DOHH2 (cell line): ENCODE results near the gene C2CD2L.
"Not testable (repeated sequence)": the region's sequence is repeated elsewhere in the genome, so short reads cannot be mapped to it uniquely, and the experiment has no call there.

Source experiments
- CTCF ChIP-seq: fragments of 200-600 bp; sonication (generic); IDR thresholded peaks from one replicate; pipeline ENCODE4 v1.5.1; 2014; ENCODE audit warnings: antibody characterized with exemption, mild to moderate bottlenecking, low read depth, low read length; ENCODE audit not compliant: poor library complexity, severe bottlenecking
- EZH2phosphoT487 ChIP-seq: fragments of 200-600 bp; sonication (generic); IDR thresholded peaks from 2 replicates; pipeline ENCODE4 v1.6.1; 2017; ENCODE audit warnings: borderline replicate concordance, mild to moderate bottlenecking, antibody characterized with exemption, low read length, moderate library complexity, mixed read lengths

DNA sequence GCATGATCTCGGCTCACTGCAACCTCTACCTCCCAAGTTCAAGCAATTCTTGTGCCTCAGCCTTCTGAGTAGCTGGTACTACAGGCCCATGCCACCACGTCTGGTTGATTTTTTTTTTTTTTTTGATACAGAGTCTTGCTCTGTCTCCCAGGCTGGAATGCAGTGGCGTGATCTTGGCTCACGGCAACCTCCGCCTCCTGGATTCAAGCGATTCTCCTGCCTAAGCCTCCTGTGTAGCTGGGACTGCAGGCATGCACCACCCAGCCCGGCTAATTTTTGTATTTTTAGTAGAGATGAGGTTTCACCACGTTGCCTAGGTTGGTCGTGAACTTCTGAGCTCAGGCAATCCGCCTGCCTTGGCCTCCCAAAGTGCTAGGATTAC, 59.9 kb downstream of the C2CD2L start:
- TF ChIP-seq CTCF, EZH2phosphoT487: not testable (repeated sequence)
